NCI-H2107 (cell line): Measurements from ENCODE around the gene ADCY7.

Experiments used
- DNase-seq: peaks from one replicate; lab custom pipeline; 2025; lab: John Stamatoyannopoulos, UW

Gene ADCY7

DNA sequence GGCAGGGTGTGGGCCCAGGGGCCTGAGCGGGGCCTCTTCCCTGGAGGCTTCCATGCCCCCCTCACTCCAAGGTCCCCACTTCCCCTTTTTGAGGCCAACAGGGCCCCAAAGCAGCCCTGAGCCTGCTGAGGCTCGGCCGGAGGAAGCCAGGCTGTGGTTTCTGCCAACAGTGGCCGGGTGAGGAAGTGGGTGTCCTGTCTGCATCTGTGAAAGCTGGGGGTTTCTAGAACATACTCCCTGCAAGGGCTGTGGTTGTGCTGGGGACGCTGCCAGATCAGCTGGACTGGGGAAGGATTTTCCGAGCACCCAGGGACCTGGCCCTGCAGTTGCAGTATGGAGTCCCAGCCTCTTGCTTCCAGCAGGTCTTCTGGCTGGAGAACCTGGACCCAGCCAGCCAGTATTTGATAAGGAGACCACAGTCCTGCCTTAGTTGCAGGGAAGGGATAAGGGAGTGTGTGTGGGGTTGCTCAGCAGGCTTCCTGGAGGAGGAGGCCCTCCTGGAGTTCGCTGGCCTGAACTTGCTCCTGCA, 15.7 kb downstream of the ADCY7 start:
- DNase-seq, result no peak

DNA sequence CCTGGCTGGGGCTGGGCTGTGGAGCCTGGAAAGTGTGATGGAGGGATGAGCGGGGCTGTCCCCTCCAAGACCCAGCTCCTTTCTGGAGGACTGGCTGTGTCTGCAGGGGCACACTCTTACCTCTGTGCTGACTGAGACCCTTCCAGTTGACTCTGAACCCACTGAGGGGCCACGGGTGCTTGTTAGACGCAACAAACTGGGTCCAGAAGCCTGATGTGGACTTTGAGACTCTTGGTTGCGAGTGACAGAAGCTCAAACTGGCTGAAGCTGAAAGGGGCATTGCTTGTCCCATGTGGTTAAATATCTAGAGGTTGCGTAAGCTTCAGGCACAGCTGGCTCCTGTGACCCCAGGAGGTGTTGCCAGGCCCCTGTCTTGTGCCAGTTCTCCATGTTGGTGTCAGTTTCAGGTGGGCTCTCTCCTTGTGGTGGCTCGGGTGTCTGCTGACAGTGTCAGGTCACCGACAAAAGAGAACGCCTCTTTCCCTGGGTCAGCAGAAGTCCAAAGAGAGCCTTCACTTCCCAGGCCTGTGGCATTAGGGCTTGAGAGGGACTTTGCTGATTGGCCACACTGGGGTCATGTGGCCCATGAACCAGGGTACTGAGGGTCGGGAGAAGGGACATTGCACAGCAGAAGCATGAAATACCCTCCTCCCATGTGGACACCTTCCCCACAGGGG, 16.7 kb downstream of the ADCY7 start:
- DNase-seq, result no peak

DNA sequence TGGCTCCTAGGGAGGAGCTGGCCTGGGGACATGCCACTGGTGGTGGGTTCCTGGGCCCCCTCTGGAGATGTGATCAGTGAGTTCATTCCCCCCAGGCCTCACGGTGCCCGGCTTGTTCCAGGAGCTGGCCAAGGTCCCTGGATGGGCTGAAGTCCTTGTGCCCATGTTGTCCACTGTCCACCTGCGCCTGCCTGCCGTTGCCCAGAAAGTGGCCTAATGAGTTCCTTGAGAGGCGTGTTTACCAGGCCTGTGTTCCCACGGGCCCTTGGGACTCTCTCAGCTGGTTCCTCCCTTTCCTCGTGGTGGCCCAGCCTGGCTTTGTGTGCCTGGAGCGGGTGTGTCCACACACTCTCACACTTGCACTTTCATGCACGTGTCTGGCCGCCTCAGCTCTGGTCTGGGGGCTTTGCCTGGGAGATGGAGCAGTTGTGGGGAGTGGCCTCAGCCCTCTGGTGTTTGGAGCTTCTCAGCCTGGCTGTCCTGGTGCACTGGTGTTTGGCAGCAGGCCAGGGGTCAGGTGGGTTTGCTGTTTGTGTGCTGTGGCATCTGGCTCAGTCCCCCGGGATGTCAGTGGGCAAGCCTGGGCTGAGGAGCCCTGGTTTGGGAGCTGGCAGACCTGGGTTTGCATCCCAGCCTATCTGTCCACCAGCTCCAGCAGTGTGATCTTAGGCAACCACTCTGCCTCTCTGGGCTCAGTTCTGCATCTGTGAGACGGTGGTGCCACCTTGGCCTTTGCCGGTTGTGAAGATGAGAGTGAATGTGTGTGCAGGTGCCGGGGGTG, 18.0 kb downstream of the ADCY7 start:
- DNase-seq, result no peak

DNA sequence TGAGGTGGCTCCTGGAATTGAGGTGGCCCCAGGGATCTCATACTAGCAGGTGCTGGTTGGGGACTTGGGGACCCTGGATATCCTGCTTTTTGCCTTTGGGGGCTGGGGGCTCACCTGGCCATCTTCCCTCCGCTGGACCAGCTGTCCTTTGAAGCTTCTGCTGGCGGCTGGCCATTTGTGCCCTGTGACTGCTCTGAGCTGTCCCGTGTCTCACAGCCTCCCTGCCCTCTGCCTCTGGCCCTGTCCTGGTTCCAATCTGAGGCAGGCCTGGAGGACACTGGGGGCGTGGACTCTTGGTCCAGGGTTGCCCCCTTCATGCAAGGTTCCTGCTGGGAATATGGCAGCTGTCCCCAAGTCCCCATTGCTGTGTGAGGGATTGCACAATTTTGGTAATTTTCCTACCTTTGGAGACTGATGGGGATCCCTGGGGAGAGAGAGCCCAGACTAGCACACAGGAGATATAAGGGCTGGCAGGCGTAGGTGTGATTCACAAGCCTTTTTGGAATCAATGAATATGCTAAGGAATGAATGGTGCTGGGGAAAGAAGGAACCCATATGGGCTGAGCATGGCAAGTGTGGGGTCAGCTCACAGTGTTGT, 19.2 kb downstream of the ADCY7 start:
- DNase-seq, result no peak

- DNase-seq, result no peak
These were observed 20.3 kb downstream of the ADCY7 start for GRCh38 chr16:50286681-50287080.

DNA sequence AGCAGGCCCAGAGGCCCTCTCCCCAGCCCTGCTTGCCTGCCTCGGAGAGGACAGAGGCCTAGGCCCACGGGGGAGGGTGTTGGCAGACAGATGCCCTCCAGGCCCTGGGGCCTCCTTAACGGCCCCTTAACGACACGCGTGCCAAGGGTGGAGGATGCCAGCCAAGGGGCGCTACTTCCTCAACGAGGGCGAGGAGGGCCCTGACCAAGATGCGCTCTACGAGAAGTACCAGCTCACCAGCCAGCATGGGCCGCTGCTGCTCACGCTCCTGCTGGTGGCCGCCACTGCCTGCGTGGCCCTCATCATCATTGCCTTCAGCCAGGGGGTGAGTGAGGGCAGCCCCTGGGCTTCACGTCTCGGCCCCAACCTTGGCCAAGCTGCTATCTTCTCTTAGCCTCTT, 21.7 kb downstream of the ADCY7 start:
- DNase-seq, result no peak

GRCh38 chr16:50288920-50289319, 22.6 kb downstream of the ADCY7 start:
- no peak for DNase-seq

GRCh38 chr16:50289950-50290764, 23.8 kb downstream of the ADCY7 start:
- DNase-seq, result no peak

- no peak for DNase-seq
These were observed 24.5 kb downstream of the ADCY7 start for GRCh38 chr16:50290856-50291255.

- no peak for DNase-seq
These were observed 25.6 kb downstream of the ADCY7 start for GRCh38 chr16:50291719-50292565.

GRCh38 chr16:50292566-50292948, 26.2 kb downstream of the ADCY7 start:
- DNase-seq, result no peak

DNA sequence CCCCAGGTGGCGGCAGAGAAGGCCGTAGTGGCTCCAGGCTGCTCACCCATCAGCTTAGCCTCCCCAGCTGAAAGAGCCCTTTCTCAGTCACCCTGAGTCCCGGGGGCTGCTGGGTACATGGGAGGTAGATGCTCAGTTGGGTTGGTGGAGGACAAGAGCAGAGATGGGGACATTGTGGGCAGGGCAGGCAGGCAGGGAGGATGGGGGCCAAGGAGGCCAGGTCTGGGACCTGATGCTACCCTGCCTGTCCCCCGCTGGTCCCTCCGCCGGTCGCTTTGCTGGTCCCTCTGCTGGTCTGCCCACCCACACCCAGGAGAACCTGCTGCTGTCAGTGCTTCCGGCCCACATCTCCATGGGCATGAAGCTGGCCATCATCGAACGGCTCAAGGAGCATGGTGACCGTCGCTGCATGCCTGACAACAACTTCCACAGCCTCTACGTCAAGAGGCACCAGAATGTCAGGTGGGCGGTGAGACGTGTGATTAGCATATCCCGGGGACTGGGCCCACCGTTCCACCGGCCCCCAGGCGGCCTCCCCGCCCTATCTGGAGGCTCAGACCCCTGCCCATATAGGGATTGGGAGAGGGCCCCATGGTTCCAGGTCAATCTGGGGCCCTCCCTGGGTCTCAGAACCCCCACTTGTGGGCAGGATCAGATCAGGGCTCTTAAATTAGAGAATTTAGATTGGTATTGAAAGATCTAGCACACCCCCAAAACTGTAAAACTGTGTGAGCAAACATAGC, 26.9 kb downstream of the ADCY7 start:
- DNase-seq, result no peak

GRCh38 chr16:50293994-50294855, 27.9 kb downstream of the ADCY7 start:
- no peak for DNase-seq

GRCh38 chr16:50294955-50295354, 28.6 kb downstream of the ADCY7 start:
- no peak for DNase-seq

DNA sequence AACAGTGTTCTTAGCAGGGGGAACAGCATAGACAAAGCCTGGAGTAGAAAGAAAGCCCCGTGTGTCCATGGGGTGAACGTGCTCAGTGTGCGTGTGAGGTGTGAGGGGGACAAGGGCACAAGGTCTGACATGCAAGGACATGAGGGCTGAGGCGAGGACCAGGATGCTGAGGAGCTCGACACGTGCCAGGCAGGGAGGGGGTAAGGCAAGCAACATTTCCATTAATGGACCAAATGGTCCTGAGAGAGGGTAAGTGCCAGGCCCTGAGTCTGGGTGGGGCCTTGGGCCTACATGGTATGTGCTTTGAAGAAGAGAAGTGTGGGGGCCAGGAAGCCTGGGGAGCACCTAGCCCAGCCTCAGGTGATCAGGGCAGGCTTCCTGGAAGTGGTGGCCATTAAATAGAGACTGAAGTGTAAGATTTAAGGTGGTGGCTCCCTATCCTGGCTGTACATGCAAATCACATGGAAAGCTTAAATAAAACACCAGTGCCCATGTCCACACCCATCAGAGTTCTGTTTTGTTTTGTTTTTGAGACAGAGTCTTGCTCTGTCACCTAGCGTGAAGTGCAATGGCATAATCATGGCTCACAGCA, 29.3 kb downstream of the ADCY7 start:
- no peak for DNase-seq

DNA sequence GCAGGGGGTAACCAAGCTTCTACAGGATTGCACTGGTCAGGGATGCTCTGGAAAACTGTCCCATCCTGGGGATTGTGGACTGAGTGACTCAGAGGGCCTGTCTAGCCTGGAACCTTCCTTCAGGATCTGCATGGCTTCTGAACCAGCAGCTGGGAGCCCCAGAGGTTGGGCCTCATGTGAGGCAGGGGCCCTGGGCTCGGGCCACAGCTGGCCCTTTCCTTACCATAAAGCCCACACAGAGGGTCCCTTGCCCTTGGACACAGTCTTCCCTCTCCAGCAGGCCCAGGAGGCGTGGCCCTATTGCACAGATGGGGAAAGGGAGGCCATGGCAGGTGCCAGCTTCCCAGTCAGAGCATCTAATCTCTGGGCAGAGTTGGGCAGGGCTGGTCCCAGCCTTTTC, 30.5 kb downstream of the ADCY7 start:
- no peak for DNase-seq

- no peak for DNase-seq
These were observed 31.1 kb downstream of the ADCY7 start for GRCh38 chr16:50297301-50298074.

DNA sequence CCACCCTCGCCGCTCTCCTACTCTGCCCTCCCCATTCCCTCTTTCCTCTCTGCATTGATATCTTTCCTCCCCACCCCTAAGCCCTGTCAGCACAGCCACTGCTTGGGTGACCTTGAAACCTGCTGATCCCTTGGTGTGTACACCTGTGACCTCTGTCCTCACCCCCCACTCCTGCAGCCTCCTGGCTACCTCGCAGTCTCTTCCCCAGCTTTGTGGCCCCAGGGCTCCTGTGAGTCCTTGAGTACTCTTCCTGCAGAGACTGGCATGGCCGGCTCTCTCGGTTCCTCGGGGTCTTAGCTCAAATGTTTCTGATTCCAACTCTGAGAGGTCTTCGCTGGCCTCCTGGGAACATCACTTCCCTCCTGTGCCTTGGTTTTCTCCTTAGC, 31.7 kb downstream of the ADCY7 start:
- no peak for DNase-seq
